Measurements from ENCODE around the gene ARHGEF16.

Gene ARHGEF16

GRCh38 chr1:3457910-3458883 is 3.7 kb downstream of the ARHGEF16 start:
- DNase-seq: no peak

GRCh38 chr1:3459051-3459908 is 4.8 kb downstream of the ARHGEF16 start:
- DNase-seq: no peak

GRCh38 chr1:3459940-3460671 is 5.6 kb downstream of the ARHGEF16 start:
- no peak for DNase-seq

GRCh38 chr1:3460672-3461131 is 6.2 kb downstream of the ARHGEF16 start:
- DNase-seq: no peak

- DNase-seq: no peak
Observed at GRCh38 chr1:3461238-3461933, 6.9 kb downstream of the ARHGEF16 start.

GRCh38 chr1:3461934-3462275 is 7.4 kb downstream of the ARHGEF16 start:
- no peak for DNase-seq

- no peak for DNase-seq
Observed at GRCh38 chr1:3462356-3463012, 8.0 kb downstream of the ARHGEF16 start.

GRCh38 chr1:3463013-3463385 is 8.5 kb downstream of the ARHGEF16 start:
- no peak for DNase-seq

GRCh38 chr1:3463408-3463863 is 9.0 kb downstream of the ARHGEF16 start:
- no peak for DNase-seq

- no peak for DNase-seq
Observed at GRCh38 chr1:3463891-3464648, 9.6 kb downstream of the ARHGEF16 start.

- DNase-seq: no peak
Observed at GRCh38 chr1:3464649-3465025, 10.2 kb downstream of the ARHGEF16 start.

GRCh38 chr1:3465091-3465934 is 10.8 kb downstream of the ARHGEF16 start:
- DNase-seq: no peak

GRCh38 chr1:3465935-3466321 is 11.5 kb downstream of the ARHGEF16 start:
- DNase-seq: no peak

GRCh38 chr1:3466366-3467075 is 12.1 kb downstream of the ARHGEF16 start:
- no peak for DNase-seq

GRCh38 chr1:3467096-3468036 is 12.9 kb downstream of the ARHGEF16 start:
- DNase-seq: no peak

GRCh38 chr1:3468236-3469103 is 14.0 kb downstream of the ARHGEF16 start:
- no peak for DNase-seq

Measured in NCI-H510A (cell line).